ENCODE measurements around the gene TMEM185B.
"Not testable (repeated sequence)": the region's sequence is repeated elsewhere in the genome, so short reads cannot be mapped to it uniquely, and the experiment has no call there.

The TMEM185B gene

DNA sequence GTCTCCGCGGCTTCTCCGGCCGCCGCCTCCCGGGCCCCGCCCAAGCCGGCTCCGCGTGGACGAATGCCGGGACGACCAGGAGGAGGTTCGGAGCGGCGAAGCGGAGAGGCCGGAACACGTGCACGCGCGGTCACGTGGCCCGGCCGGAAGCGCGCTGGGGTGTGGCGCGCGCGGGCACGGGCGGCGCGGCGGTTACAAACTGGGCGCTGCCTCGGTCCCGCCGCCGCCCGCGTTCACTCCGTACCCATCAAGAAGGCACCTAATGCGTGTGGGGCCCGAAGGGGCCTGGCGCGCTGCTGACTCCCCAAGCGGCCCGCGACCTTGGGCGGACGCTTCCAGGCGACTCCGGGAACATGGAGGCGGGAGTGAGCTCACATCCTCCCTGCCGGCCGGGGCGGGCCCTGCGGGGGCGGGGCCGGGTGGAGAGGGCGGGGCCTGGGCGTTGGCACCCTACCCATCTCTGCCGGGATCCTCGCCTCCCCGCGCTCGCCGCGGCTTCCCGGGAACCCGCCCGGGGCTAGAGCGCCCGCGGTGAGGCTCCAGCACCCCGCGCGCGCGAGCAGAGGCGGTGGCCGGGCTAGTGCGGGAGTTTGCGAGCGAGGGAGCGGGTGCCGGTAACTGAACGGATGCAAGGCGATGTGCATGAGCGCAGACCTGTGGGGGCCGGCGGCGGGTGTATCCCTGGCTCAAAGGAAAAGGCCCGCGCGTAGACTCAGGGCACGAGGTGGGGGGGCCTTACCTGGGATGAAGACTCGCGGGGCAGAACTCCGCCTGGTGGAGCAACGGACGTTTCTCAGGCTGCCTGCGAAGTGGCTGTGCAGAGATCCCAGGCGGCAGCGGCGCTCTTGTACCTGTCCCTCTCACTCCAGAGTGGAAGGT, at the start of gene TMEM185B:
TMEM185B (minus strand) TSS at position 367 of the 879 bp plus-strand sequence. CDS start 424 bp downstream, outside the sequence.
- peak; percentile 93 for DNase-seq

- no peak for DNase-seq
Observed at GRCh38 chr2:120271711-120272379, 48.6 kb upstream of the TMEM185B start.

GRCh38 chr2:120269816-120270215, 46.6 kb upstream of the TMEM185B start:
- no peak for DNase-seq

DNA sequence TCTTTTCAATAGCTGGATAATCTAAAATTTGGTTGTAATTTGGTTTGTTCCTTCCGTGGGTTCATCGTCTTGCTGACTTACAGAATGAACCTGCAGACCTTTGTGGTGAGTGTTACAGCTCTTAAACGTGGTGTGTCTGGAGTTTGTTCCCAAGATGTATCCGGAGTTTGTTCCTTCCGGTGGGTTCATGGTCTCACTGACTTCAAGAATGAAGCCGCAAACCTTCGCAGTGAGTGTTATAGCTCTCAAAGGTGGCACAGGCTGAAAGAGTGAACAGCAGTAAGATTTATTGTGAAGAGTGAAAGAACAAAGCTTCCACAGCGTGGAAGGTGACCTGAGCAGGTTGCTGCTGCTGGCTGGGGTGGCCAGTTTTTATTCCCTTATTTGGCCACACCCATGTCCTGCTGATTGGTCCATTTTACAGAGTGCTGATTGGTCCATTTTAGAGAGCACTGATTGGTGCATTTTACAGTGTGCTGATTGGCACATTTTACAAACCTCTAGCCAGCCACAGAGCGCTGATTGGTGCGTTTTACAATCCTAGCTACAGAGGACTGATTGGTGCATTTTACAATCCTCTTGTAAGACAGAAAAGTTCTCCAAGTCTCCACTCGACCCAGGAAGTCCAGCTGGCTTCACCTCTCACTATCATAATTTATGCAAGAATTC, 46.0 kb upstream of the TMEM185B start:
- no peak for DNase-seq

- no peak for DNase-seq
Observed at GRCh38 chr2:120267348-120267747, 44.1 kb upstream of the TMEM185B start.

DNA sequence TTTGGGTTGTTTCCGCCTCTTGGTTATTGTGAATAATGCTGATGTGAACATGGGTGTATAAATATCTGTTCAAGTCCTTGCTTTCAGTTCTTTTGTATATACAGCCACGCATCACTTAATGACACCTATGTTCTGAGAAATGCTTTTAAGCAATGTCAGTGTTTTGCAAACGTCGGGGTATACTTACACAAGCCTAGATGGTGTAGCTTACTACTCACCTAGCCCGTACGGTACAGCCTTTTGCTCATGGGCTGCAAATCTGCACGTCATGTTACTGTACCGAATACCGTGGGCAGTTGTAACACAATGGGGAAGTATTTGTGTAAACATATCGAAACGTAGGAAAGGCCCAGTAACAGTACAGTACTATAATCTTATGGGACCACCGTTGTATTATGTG, 41.8 kb upstream of the TMEM185B start:
- DNase-seq, result no peak

GRCh38 chr2:120262761-120263428, 39.7 kb upstream of the TMEM185B start:
- DNase-seq, result no peak

GRCh38 chr2:120262150-120262549, 39.0 kb upstream of the TMEM185B start:
- no peak for DNase-seq

- no peak for DNase-seq
Observed at GRCh38 chr2:120261387-120262006, 38.3 kb upstream of the TMEM185B start.

DNA sequence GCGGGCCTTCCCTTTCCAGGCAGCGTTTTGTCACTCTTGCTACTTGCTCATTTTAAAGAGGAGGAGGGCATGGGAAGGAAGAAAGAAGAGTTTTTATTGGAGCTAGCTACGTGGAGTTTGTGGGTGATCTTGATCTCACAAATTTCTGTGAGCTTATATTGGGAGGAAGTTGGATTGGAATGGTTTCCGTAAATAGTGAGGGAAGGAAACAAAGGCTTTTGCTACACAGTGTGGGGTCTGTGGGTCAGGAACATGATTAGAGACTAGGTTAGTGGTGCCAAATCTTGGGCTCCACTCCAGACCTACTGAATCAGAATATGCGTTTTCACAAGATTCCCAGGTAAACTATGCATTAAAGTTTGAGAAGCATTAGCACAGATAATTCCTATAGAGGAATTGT, 37.5 kb upstream of the TMEM185B start:
- no peak for DNase-seq

GRCh38 chr2:120259939-120260338, 36.7 kb upstream of the TMEM185B start:
- DNase-seq, result not testable (repeated sequence)

DNA sequence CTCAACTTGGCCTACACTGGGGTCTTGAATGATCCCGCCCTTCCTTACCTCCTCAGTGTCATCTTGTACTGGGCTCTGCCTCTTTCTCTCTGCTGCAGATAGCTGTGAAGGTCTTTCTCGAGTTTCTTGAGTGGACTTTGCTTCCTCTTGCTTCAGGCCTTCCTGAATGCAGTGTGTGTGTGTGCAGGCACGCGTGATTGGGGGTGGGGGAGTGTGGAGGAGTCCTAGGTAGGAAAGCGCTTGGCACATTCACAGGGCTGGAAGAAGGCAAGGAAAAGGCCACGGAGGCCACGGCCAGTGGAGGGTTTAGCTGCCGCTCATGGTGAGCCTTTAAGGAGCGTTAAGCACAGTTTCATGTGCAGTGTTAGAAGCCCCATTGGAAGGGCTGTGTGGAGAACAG, 35.0 kb upstream of the TMEM185B start:
- DNase-seq, result no peak

GRCh38 chr2:120257522-120257921, 34.3 kb upstream of the TMEM185B start:
- DNase-seq, result no peak

GRCh38 chr2:120256651-120257000, 33.4 kb upstream of the TMEM185B start:
- no peak for DNase-seq

DNA sequence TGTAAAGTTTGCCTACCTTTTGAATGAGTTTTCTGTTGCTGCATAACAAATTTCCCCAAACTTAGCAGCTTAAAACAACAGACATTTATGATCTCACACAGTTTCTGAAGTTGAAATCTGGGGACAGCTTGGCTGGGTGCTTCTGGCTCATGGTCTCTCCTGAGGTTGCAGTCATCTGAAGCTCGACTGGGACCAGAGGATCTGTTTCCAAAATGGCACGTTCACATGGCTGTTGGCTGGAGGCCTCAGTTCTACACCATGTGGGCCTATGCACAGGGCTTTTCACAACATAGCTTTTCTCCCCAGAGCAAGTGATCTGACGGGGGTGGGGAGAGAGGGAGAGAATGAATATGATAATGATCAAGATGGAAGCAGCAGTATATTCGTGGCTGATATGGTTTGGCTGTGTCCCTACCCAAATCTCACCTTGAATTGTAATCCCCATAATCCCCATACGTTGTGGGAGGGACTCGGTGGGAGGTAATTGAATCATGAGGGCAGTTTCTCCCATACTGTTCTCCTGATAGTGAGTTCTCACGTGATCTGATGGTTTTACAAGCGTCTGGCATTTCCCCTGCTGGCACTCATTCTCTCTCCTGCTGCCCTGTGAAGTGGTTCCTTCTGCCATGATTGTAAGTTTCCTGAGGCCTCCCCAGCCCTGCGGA, 32.9 kb upstream of the TMEM185B start:
- DNase-seq, result no peak

GRCh38 chr2:120255071-120255470, 31.9 kb upstream of the TMEM185B start:
- DNase-seq, result no peak

DNA sequence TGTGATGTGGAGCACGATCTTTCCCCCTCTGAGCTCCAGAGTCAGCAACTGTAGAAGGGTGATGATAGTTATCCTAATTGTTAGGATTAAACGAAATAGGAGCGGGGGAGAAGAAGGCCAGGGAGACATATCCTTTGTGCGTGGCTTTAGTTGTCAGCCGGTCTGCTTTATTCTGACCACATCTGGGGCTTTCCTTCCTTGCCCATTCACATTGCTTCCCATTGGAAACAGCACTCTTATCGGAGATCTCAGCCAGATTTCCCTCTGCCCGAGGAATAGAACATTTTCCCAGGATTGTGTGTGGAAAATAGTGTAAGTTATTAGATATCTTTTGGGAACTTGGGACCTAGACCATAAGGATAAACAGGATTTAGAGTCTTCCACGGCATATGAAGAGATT, 31.0 kb upstream of the TMEM185B start:
- DNase-seq, result no peak

GRCh38 chr2:120253021-120253882, 30.1 kb upstream of the TMEM185B start:
- DNase-seq, result peak; percentile 53

DNA sequence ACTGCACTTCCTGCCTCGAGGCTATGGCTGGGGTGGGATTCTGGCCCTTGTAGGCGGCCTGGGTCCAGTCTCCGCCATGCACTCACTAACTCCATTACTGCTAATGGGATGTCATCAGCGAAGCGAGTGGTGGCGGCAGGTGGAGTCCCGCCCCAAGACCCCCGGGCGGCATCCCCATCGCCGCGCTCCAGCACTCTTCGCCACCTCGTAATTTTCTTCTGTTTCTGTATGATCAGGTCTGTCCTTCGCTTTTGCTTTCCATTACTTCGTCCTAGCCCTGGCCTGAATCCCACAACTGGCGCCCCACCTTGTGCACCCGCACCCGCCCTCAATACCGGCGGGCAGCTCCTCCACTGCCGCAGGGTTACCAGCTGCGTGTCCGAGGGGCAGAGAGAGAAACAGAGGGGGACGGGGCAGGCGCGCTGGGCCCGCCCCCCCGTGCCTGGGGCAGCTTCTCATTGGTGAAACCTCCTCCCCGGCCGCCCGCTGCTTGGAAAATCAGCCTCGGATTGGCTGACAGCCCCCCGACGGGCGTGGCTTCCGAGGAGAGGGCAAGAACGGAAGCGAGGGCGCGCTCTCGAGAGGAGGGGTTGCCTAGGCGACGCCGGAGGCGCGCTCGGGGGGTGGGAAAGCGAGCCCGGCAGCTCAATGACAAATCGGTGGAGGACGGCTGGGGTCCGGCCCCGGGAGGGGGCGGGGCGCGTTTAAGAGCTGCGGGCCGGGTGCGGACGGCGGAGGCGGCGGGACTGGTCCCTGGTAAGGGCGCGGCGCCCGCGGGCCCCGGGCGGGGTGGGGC, 29.2 kb upstream of the TMEM185B start, which contains the start of gene RALB:
RALB (plus strand) TSS at position 628 of the 796 bp plus-strand sequence. CDS start 25,813 bp downstream, outside the sequence.
- peak; percentile 99 for DNase-seq

- no peak for DNase-seq
Observed at GRCh38 chr2:120251880-120252224, 28.7 kb upstream of the TMEM185B start.

Measured in CD4-positive, alpha-beta T cell treated with Interleukin-17A for 4 hours (primary cell).